GM12891 (cell line): Measurements from ENCODE around the gene LRRN4.

Experiments
- POLR2A ChIP-seq: IDR thresholded peaks from 2 replicates; pipeline ENCODE4 v1.6.1; 2011; ENCODE audit warnings: low read depth, low read length, control low read depth
- POLR2AphosphoS5 ChIP-seq: IDR thresholded peaks from 2 replicates; pipeline ENCODE4 v1.6.1; 2011; ENCODE audit warnings: low read depth, low read length, control low read depth
- TAF1 ChIP-seq: IDR thresholded peaks from 2 replicates; pipeline ENCODE4 v1.6.1; 2011; ENCODE audit warnings: low read depth, low read length, control low read depth

- TF ChIP-seq POLR2AphosphoS5 (no peak), POLR2A (no peak), TAF1 (no peak)
These were observed 7.7 kb upstream of the LRRN4 start for GRCh38 chr20:6061544-6061943.
